Measurements from ENCODE around the gene VSTM2B. TPM values are rescaled to one million over a fixed set of nuclear protein-coding genes. Genes with fewer than 3 reads are reported as not detected.

VSTM2B gene
- not detected in 2 replicates for total RNA-seq

GRCh38 chr19:29525901-29526729, at the start of gene VSTM2B:
Gene VSTM2B, plus strand, starts transcription at chr19:29525994. Its CDS starts 590 bp downstream, at chr19:29526584.

GRCh38 chr19:29605653-29606419, 80.0 kb downstream of the VSTM2B start, which contains the start of gene POP4:
Gene POP4, plus strand, starts transcription at chr19:29606283. Its CDS starts 36 bp downstream, at chr19:29606319.

Other genes with a start within 250 kb of the VSTM2B start
- 58.6 and 81.2 TPM in 2 replicates for gene POP4, start 80.3 kb downstream of the VSTM2B start, total RNA-seq
- 11.6 and 28.2 TPM in 2 replicates for gene PLEKHF1, start 139.5 kb downstream of the VSTM2B start, total RNA-seq
- gene C19orf12, start 189.3 kb downstream of the VSTM2B start, total RNA-seq = 19.7 and 39.8 TPM in 2 replicates